SK-N-SH (cell line): Measurements from ENCODE around the gene WBP1. TPM values are rescaled to one million over a fixed set of nuclear protein-coding genes. Genes with fewer than 3 reads are reported as not detected.

Experiments used
- CTCF ChIA-PET: fragments of 300-600, 350-600 bp; formaldehyde crosslinking; extraction: SDS; loops from one replicate; lab custom pipeline; 2021; lab: Yijun Ruan, JAX
- POLR2A ChIA-PET: fragments of 350-600 bp; sonication (Branson Sonifier 250); formaldehyde crosslinking; extraction: SDS; loops from one replicate; lab custom pipeline; 2020; ENCODE audit warnings: antibody characterized with exemption, inconsistent platforms; lab: Yijun Ruan, JAX
- DNase-seq: peaks from one replicate; pipeline ENCODE4 v3.0.0; 2012
- H2AFZ ChIP-seq: fragments of 200-600 bp; sonication (generic); 2 replicates; pipeline ENCODE4 v1.8.1; 2016; ENCODE audit warnings: antibody characterized with exemption, mild to moderate bottlenecking, low read depth
- H3F3A ChIP-seq: fragments of 200-600 bp; sonication (generic); replicated peaks from 2 replicates; pipeline ENCODE3; 2016; ENCODE audit warnings: antibody characterized with exemption, mild to moderate bottlenecking; ENCODE audit not compliant: insufficient read depth
- H3K27ac ChIP-seq, 2 experiments: fragments of 200-500 bp in 1 of 2; fragments of 200-600 bp in 1 of 2; sonication (Bioruptor generic) in 1 of 2; sonication (generic), shearing (Covaris generic) in 1 of 2; 2 replicates each; pipeline versions ENCODE4 v1.5.1 to v1.6.1; 2014 to 2016; ENCODE audit warnings: low read depth in 2 of 2, inconsistent platforms in 1 of 2, low read length in 1 of 2, mild to moderate bottlenecking in 1 of 2, mixed read lengths in 1 of 2
- H3K27me3 ChIP-seq: fragments of 200-600 bp; sonication (generic), shearing (Covaris generic); 2 replicates; pipeline ENCODE4 v1.6.1; 2016; ENCODE audit warnings: mixed run types; ENCODE audit not compliant: insufficient read depth
- H3K36me3 ChIP-seq, 2 experiments: fragments of 200-500 bp in 1 of 2; fragments of 200-600 bp in 1 of 2; sonication (Bioruptor generic) in 1 of 2; sonication (generic) in 1 of 2; replicated peaks in 1 of 2; 2 replicates each; pipeline versions ENCODE3 to v1.5.1; 2014 to 2016; ENCODE audit warnings: low read length in 1 of 2, mild to moderate bottlenecking in 1 of 2; ENCODE audit not compliant: insufficient read depth in 2 of 2, control insufficient read depth in 1 of 2
- H3K4me1 ChIP-seq, 2 experiments: fragments of 200-500 bp in 1 of 2; fragments of 200-600 bp in 1 of 2; sonication (Bioruptor generic) in 1 of 2; sonication (generic), shearing (Covaris generic) in 1 of 2; 2 replicates each; pipeline versions ENCODE4 v1.5.1 to v1.6.1; 2014 to 2016; ENCODE audit warnings: low read depth in 1 of 2, low read length in 1 of 2, mixed run types in 1 of 2; ENCODE audit not compliant: insufficient read depth in 2 of 2, control insufficient read depth in 1 of 2
- H3K4me2 ChIP-seq: fragments of 200-600 bp; sonication (generic), shearing (Covaris generic); 2 replicates; pipeline ENCODE4 v1.6.1; 2017; ENCODE audit warnings: mixed run types
- H3K4me3 ChIP-seq, 2 experiments: fragments of 200-500 bp in 1 of 2; fragments of 200-600 bp in 1 of 2; sonication (Bioruptor generic) in 1 of 2; sonication (generic), shearing (Covaris generic) in 1 of 2; 2 replicates each; pipeline versions ENCODE4 v1.5.1 to v1.8.1; 2014 to 2016; ENCODE audit warnings: low read depth in 2 of 2, inconsistent platforms in 1 of 2, low read length in 1 of 2, mild to moderate bottlenecking in 1 of 2, mixed read lengths in 1 of 2, moderate library complexity in 1 of 2
- H3K79me2 ChIP-seq: fragments of 200-600 bp; sonication (generic); 2 replicates; pipeline ENCODE4 v1.8.1; 2017; ENCODE audit warnings: mild to moderate bottlenecking; ENCODE audit not compliant: insufficient read depth
- H3K9ac ChIP-seq: fragments of 200-600 bp; sonication (generic); 2 replicates; pipeline ENCODE4 v1.6.1; 2017; ENCODE audit warnings: mixed run types
- H3K9me2 ChIP-seq: fragments of 200-600 bp; sonication (generic); 2 replicates; pipeline ENCODE4 v1.6.1; 2017; ENCODE audit warnings: mixed run types
- H3K9me3 ChIP-seq: fragments of 200-600 bp; sonication (generic); 2 replicates; pipeline ENCODE4 v1.6.1; 2017; ENCODE audit warnings: mixed run types, mild to moderate bottlenecking, moderate library complexity
- H4K20me1 ChIP-seq: fragments of 200-600 bp; sonication (generic); 2 replicates; pipeline ENCODE4 v1.6.1; 2017; ENCODE audit warnings: mild to moderate bottlenecking, mixed run types; ENCODE audit not compliant: insufficient read depth
- CHD2 ChIP-seq: fragments of 150-350 bp; IDR thresholded peaks from 2 replicates; pipeline ENCODE4 v1.6.1; 2018; ENCODE audit warnings: low read length; ENCODE audit not compliant: partially characterized antibody
- ELF1 ChIP-seq: IDR thresholded peaks from 2 replicates; pipeline ENCODE4 v1.4.0; 2012
- EP300 ChIP-seq, 2 experiments: IDR thresholded peaks; 2 replicates each; pipeline versions ENCODE4 v1.4.0 to v1.6.1; 2012; ENCODE audit warnings: borderline replicate concordance in 1 of 2, low read depth in 1 of 2, low read length in 1 of 2
- EZH2phosphoT487 ChIP-seq: fragments of 200-600 bp; sonication (generic); IDR thresholded peaks from 2 replicates; pipeline ENCODE4 v1.6.1; 2017; ENCODE audit warnings: low read depth, mixed run types, mild to moderate bottlenecking, antibody characterized with exemption, moderate library complexity, borderline replicate concordance
- FOSL2 ChIP-seq: IDR thresholded peaks from 2 replicates; pipeline ENCODE4 v1.4.0; 2012; ENCODE audit warnings: low read depth, mild to moderate bottlenecking, moderate library complexity, borderline replicate concordance
- FOXJ3 ChIP-seq: sonication (generic); formaldehyde crosslinking; IDR thresholded peaks from 2 replicates; pipeline ENCODE4 v1.5.1; 2020; ENCODE audit warnings: mild to moderate bottlenecking, missing genetic modification reagents
- GABPA ChIP-seq: IDR thresholded peaks from 2 replicates; pipeline ENCODE4 v1.4.0; 2012; ENCODE audit warnings: low read depth, mild to moderate bottlenecking
- GATA2 ChIP-seq: sonication (generic); formaldehyde crosslinking; IDR thresholded peaks from 2 replicates; pipeline ENCODE4 v1.5.0; 2020; ENCODE audit warnings: mild to moderate bottlenecking, missing genetic modification reagents
- IRF3 ChIP-seq: fragments of 150-350 bp; IDR thresholded peaks from 2 replicates; pipeline ENCODE4 v1.6.1; 2016; ENCODE audit warnings: mild to moderate bottlenecking, low read depth, low read length
- JUND ChIP-seq: IDR thresholded peaks from 2 replicates; pipeline ENCODE4 v1.4.0; 2012
- MAX ChIP-seq: IDR thresholded peaks from 2 replicates; pipeline ENCODE4 v1.4.0; 2012; ENCODE audit warnings: low read depth
- MXI1 ChIP-seq: IDR thresholded peaks from 2 replicates; pipeline ENCODE4 v1.6.1; 2012; ENCODE audit warnings: mild to moderate bottlenecking, low read depth, low read length, improper control_type of control experiment
- NFIC ChIP-seq: IDR thresholded peaks from 2 replicates; pipeline ENCODE4 v1.4.0; 2012; ENCODE audit warnings: borderline replicate concordance
- NRF1 ChIP-seq: IDR thresholded peaks from 2 replicates; pipeline ENCODE4 v1.6.1; 2012; ENCODE audit warnings: low read depth, mild to moderate bottlenecking, low read length
- PBX3 ChIP-seq: IDR thresholded peaks from 2 replicates; pipeline ENCODE4; 2012
- POLR2AphosphoS5 ChIP-seq: IDR thresholded peaks from 2 replicates; pipeline ENCODE4 v1.6.1; 2012; ENCODE audit warnings: low read depth, low read length
- RAD21 ChIP-seq: IDR thresholded peaks from 2 replicates; pipeline ENCODE4 v1.6.1; 2012; ENCODE audit warnings: mild to moderate bottlenecking, low read length
- RCOR1 ChIP-seq: fragments of 150-350 bp; IDR thresholded peaks from 2 replicates; pipeline ENCODE4 v1.6.1; 2017; ENCODE audit warnings: antibody characterized with exemption, low read length
- RXRA ChIP-seq: IDR thresholded peaks from 2 replicates; pipeline ENCODE4 v1.4.0; 2012; ENCODE audit warnings: low read depth, mild to moderate bottlenecking, borderline replicate concordance
- SIN3A ChIP-seq: IDR thresholded peaks from 2 replicates; pipeline ENCODE4 v1.6.1; 2012; ENCODE audit warnings: low read depth, mild to moderate bottlenecking, low read length, moderate library complexity, borderline replicate concordance
- SMC3 ChIP-seq: IDR thresholded peaks from 2 replicates; pipeline ENCODE4 v1.6.1; 2012; ENCODE audit warnings: low read depth, low read length, improper control_type of control experiment
- TAF1 ChIP-seq: IDR thresholded peaks from 2 replicates; pipeline ENCODE4 v1.6.1; 2012; ENCODE audit warnings: low read depth, mild to moderate bottlenecking, low read length, moderate library complexity, borderline replicate concordance
- TCF12 ChIP-seq: IDR thresholded peaks from 2 replicates; pipeline ENCODE4 v1.4.0; 2012
- TEAD4 ChIP-seq: IDR thresholded peaks from 2 replicates; pipeline ENCODE4 v1.4.0; 2012; ENCODE audit warnings: mild to moderate bottlenecking, borderline replicate concordance; ENCODE audit not compliant: insufficient read depth
- USF2 ChIP-seq: fragments of 150-350 bp; IDR thresholded peaks from 2 replicates; pipeline ENCODE4 v1.6.1; 2017; ENCODE audit warnings: antibody characterized with exemption, low read length, low read depth, borderline replicate concordance
- WGBS: methylation state at CpG from one replicate; pipeline ENCODE4 v1.1.6; 2017; ENCODE audit warnings: low lambda C conversion rate; 5-methylcytosine and 5-hydroxymethylcytosine counted together
- polyA plus RNA-seq, 3 experiments: library from polyadenylated mRNA; depleted of rRNA; stranded (reverse); fragments of >200 nt; gene quantifications; 2 replicates each; pipeline ENCODE4 v1.2.3, GENCODE V29; 2012
- TF ChIP-seq, protein P1 (sequence below): IDR thresholded peaks from 2 replicates; pipeline ENCODE4 v1.4.0; 2012; ENCODE audit warnings: low read depth, borderline replicate concordance
- TF ChIP-seq, protein P2 (sequence below): IDR thresholded peaks from 2 replicates; pipeline ENCODE4 v1.4.0; 2012; ENCODE audit warnings: low read depth, borderline replicate concordance

WBP1 gene
- polyA plus RNA-seq, 1 of the 3 experiments (the other 2 are of a cell fraction), result 184 TPM

- WGBS, result 1% methylated on average over 60 of the region's 66 CpGs
- no peaks in the 10 kb centered on the region for H3K9me2 ChIP-seq
- peak within 1 kb of the TSS; percentile 78 to 94 for H3K27ac ChIP-seq
- H4K20me1 ChIP-seq, result no peaks in the 10 kb centered on the region
- DNase-seq, result peak; percentile 85
- CTCF ChIA-PET, result interaction anchor here (0.9 to 3.9 kb wide), 5 partner anchors 10 to 115 kb away, joined by 3 to 28 read pairs (median 3); partner anchors contain the start of genes CCDC142 and TTC31
- peaks cover 19 to 27% of the 10 kb centered on the region in 2 experiments for H3K36me3 ChIP-seq
- H3K27me3 ChIP-seq, result no peaks in the 10 kb centered on the region
- H3K4me1 ChIP-seq, result peaks cover 6 to 7% of the 10 kb centered on the region in 2 experiments; a peak in 2 of 4 replicates
- H3K9ac ChIP-seq, result peak within 1 kb of the TSS; percentile 72
- H3F3A ChIP-seq, result peaks cover 34% of the 10 kb centered on the region
- no peaks in the 10 kb centered on the region for H3K9me3 ChIP-seq
- peak within 1 kb of the TSS; percentile 81 for H2AFZ ChIP-seq
- H3K4me2 ChIP-seq, result peak within 1 kb of the TSS; percentile 93
- POLR2A ChIA-PET, result interaction anchor here (0.9 to 6.9 kb wide), 13 partner anchors 10 to 115 kb away, joined by 3 to 60 read pairs (median 4); partner anchors contain the start of genes AUP1, CCDC142, HTRA2 and INO80B
- peak within 1 kb of the TSS; percentile 68 to 74 for H3K4me3 ChIP-seq
- H3K79me2 ChIP-seq, result peaks cover 16% of the 10 kb centered on the region; the same call in 1 of the 2 replicates
- peak; percentile 85 for TF ChIP-seq MXI1
- peak; percentile 56; the same call in 1 of the 2 replicates for TF ChIP-seq JUND
- no peak for TF ChIP-seq SMC3
- TF ChIP-seq, protein P1, sequence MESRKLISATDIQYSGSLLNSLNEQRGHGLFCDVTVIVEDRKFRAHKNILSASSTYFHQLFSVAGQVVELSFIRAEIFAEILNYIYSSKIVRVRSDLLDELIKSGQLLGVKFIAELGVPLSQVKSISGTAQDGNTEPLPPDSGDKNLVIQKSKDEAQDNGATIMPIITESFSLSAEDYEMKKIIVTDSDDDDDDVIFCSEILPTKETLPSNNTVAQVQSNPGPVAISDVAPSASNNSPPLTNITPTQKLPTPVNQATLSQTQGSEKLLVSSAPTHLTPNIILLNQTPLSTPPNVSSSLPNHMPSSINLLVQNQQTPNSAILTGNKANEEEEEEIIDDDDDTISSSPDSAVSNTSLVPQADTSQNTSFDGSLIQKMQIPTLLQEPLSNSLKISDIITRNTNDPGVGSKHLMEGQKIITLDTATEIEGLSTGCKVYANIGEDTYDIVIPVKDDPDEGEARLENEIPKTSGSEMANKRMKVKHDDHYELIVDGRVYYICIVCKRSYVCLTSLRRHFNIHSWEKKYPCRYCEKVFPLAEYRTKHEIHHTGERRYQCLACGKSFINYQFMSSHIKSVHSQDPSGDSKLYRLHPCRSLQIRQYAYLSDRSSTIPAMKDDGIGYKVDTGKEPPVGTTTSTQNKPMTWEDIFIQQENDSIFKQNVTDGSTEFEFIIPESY, result peak; percentile 84; the same call in 1 of the 2 replicates
- TF ChIP-seq GABPA, result peak; percentile 100
- TF ChIP-seq NFIC, result 0 out of 2 replicates have a peak, but pooled peaks have one; percentile 10
- peak; percentile 92 for TF ChIP-seq TAF1
- TF ChIP-seq, protein P2, sequence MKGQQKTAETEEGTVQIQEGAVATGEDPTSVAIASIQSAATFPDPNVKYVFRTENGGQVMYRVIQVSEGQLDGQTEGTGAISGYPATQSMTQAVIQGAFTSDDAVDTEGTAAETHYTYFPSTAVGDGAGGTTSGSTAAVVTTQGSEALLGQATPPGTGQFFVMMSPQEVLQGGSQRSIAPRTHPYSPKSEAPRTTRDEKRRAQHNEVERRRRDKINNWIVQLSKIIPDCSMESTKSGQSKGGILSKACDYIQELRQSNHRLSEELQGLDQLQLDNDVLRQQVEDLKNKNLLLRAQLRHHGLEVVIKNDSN, result no peak
- peak; percentile 98 for TF ChIP-seq SIN3A
- TF ChIP-seq NRF1, result no peak
- TF ChIP-seq FOXJ3 (CRISPR knock-in tag), result no peak
- no peak for TF ChIP-seq GATA2 (CRISPR knock-in tag)
- peak; percentile 96 for TF ChIP-seq CHD2
- no peak for TF ChIP-seq RXRA
- TF ChIP-seq EP300 (IDR thresholded peaks at IDR 0.05; ENCODE audit: borderline replicate concordance in 1 of 2, low read depth in 1 of 2, low read length in 1 of 2), result no peak
- TF ChIP-seq MAX, result peak; percentile 88
- peak; percentile 79 for TF ChIP-seq PBX3
- no peak for TF ChIP-seq TEAD4
- TF ChIP-seq POLR2AphosphoS5, result peak; percentile 99
- TF ChIP-seq USF2, result no peak
- TF ChIP-seq TCF12, result no peak; the same call in 1 of the 2 replicates
- TF ChIP-seq RAD21, result no peak
- no peak for TF ChIP-seq IRF3
- TF ChIP-seq ELF1, result peak; percentile 89
- TF ChIP-seq RCOR1, result 0 out of 2 replicates have a peak, but pooled peaks have one; percentile 17
- TF ChIP-seq EZH2phosphoT487, result no peak
- TF ChIP-seq FOSL2, result no peak
These were observed 14.1 kb downstream of the WBP1 start, which contains the start of gene MRPL53 for GRCh38 chr2:74472086-74472944. TSS of gene MRPL53 (minus strand) at chr2:74472680. CDS start at chr2:74472660, 20 bp downstream.
